NT2/D1 (cell line): ENCODE results near the gene ZDHHC3.

ENCODE experiments used
- DNase-seq: peaks from one replicate; pipeline ENCODE4 v3.0.0-alpha.2; 2011; ENCODE audit warnings: low read depth, low spot score
- H3K27me3 ChIP-seq: 2 replicates; pipeline ENCODE4 v1.6.0; 2011; ENCODE audit warnings: mild to moderate bottlenecking; ENCODE audit not compliant: insufficient read length, insufficient read depth
- H3K36me3 ChIP-seq: 2 replicates; pipeline ENCODE4 v1.6.1; 2011; ENCODE audit warnings: mild to moderate bottlenecking, low read length, mixed read lengths; ENCODE audit not compliant: insufficient read depth, insufficient read length
- H3K4me1 ChIP-seq: 2 replicates; pipeline ENCODE4 v1.5.1; 2011; ENCODE audit not compliant: insufficient read depth, insufficient read length
- H3K4me3 ChIP-seq: 2 replicates; pipeline ENCODE4 v1.5.1; 2011; ENCODE audit warnings: low read depth; ENCODE audit not compliant: insufficient read length
- H3K9ac ChIP-seq: 2 replicates; pipeline ENCODE4 v1.6.0; 2011; ENCODE audit warnings: low read depth; ENCODE audit not compliant: insufficient read length
- H3K9me3 ChIP-seq: 2 replicates; pipeline ENCODE4 v1.5.1; 2011; ENCODE audit warnings: mild to moderate bottlenecking, low read length; ENCODE audit not compliant: insufficient read depth
- SUZ12 ChIP-seq: IDR thresholded peaks from 2 replicates; pipeline ENCODE4 v1.6.1; 2011; ENCODE audit not compliant: insufficient read length, insufficient read depth; ENCODE audit errors: extremely low read depth
- YY1 ChIP-seq: IDR thresholded peaks from 2 replicates; pipeline ENCODE4 v1.6.1; 2011; ENCODE audit not compliant: insufficient read length, insufficient read depth
- ZNF274 ChIP-seq: IDR thresholded peaks from 2 replicates; pipeline ENCODE4 v1.6.1; 2011; ENCODE audit warnings: mild to moderate bottlenecking, low read depth, low read length

ZDHHC3 gene

DNA sequence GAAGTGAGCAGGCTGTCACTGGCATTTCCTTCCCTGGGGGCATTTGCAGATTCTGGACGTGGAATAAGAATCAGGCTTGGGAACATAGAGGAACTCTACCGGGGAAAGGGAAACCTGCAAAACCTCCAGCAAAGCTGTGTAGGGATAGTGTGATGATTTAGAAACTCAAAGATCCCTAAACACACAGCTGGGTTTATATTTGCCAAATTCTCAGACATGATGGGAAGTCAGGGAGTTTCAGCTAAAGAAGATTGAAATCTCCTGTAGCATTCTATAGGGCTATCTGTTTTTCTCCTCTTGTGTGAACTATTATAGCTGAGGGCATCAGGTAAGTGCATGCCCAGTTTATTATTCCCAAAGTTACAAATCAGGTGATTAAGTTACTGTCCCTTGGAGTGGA is 40.9 kb upstream of the ZDHHC3 start:
- H3K27me3 ChIP-seq, result no peaks in the 10 kb centered on the region
- peaks cover 14% of the 10 kb centered on the region for H3K4me1 ChIP-seq
- DNase-seq, result no peak
- no peaks in the 10 kb centered on the region for H3K9me3 ChIP-seq
- peaks cover 45% of the 10 kb centered on the region for H3K36me3 ChIP-seq
- no peak overlapping the region for H3K9ac ChIP-seq
- H3K4me3 ChIP-seq, result no peak overlapping the region
- no peak for TF ChIP-seq ZNF274
- no peak for TF ChIP-seq SUZ12
- TF ChIP-seq YY1, result no peak

DNA sequence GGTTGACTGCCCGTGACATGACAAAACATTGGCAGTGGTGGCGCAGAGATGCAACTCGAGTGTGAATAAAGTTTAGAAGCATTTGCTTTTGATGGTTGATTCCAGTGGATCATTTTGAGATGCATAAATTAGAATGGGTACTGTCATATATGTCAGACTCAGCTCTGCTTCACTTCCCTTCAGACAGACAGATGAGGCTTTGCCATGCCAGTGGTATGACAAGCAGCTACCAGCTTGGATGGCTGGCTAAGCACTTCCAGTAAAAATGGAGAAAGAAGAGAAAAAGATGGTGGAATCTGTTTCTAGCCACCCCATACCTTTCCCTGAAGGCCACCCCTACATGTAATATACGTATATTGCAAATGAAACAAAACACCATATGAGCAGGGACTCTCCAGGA is 36.6 kb upstream of the ZDHHC3 start:
- Histone ChIP-seq H3K9ac (no peak overlapping the region), H3K9me3 (no peaks in the 10 kb centered on the region), H3K36me3 (peaks cover 71% of the 10 kb centered on the region), H3K4me1 (peaks cover 14% of the 10 kb centered on the region), H3K27me3 (no peaks in the 10 kb centered on the region), H3K4me3 (no peak overlapping the region)
- no peak for DNase-seq
- no peak for TF ChIP-seq ZNF274
- TF ChIP-seq YY1, result no peak
- TF ChIP-seq SUZ12, result no peak

DNA sequence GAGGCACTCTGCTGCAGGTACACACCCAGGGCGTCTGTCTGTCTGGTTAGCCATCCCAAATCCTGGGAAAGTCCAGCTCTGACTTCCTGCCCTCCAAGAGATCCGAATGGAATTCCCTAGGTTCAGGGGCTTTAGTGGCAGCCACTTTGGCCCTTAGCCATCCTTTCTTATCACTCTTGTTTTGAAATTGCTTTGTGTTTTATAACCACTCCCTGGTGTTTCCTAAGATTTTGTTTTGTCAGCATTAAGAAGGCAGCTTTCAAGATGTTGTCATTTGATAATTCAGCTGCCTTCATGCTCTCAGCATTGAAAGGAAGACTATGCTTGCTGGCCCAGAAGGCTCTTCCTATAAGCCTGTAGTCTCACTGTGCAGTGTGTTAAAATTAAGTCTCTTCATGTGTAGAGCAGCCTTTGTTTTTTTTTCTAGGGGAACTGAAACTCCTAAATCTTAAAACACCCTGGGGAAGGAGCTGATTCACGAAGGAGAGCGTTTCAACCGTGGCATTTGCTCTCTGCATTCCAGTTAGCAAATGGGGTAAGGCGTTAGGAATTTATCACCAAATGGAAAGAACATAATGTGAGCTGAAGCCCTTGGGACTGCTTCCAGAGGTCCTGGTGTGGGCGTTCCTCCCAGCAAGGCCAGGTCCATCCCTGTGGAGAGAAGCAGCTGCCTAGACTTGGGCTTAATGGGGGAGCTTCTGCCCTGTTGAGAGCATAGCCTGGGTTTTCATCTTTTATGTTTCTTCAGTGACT is 36.0 kb upstream of the ZDHHC3 start:
- Histone ChIP-seq H3K36me3 (peaks cover 77% of the 10 kb centered on the region), H3K4me3 (no peak overlapping the region), H3K9ac (no peak overlapping the region), H3K4me1 (peaks cover 14% of the 10 kb centered on the region), H3K27me3 (no peaks in the 10 kb centered on the region), H3K9me3 (no peaks in the 10 kb centered on the region)
- no peak for TF ChIP-seq YY1
- TF ChIP-seq ZNF274, result no peak
- TF ChIP-seq SUZ12, result no peak
- DNase-seq, result no peak

GRCh38 chr3:45010811-45011333 is 34.9 kb upstream of the ZDHHC3 start:
- Histone ChIP-seq H3K9ac (no peak overlapping the region), H3K36me3 (peaks cover 80% of the 10 kb centered on the region), H3K4me3 (no peak overlapping the region), H3K4me1 (peaks cover 6% of the 10 kb centered on the region), H3K27me3 (no peaks in the 10 kb centered on the region), H3K9me3 (no peaks in the 10 kb centered on the region)
- TF ChIP-seq YY1 (no peak), SUZ12 (no peak), ZNF274 (no peak)
- no peak for DNase-seq

DNA sequence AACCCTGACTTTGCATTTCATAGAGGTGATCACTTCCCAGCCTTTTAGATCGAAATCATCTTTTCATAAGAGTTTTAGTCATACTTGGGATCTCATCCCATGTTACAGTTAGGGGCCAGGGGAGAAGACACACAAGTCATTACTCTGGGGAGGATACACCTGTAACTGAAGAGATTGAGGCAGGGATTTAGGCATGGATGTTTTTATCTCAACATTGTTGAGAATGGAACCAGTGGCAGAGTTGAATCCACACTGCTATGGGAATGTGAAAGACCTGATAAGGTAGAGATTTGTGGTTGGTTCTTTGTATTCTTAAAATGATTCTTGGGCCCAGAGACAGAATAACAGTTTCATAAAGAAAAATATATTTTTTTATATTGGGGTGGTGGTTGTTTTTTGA is 33.9 kb upstream of the ZDHHC3 start:
- no peak for TF ChIP-seq YY1
- no peak for TF ChIP-seq ZNF274
- no peak for TF ChIP-seq SUZ12
- peaks cover 80% of the 10 kb centered on the region for H3K36me3 ChIP-seq
- H3K4me1 ChIP-seq, result no peaks in the 10 kb centered on the region
- no peaks in the 10 kb centered on the region for H3K27me3 ChIP-seq
- H3K9ac ChIP-seq, result no peak overlapping the region
- no peak overlapping the region for H3K4me3 ChIP-seq
- H3K9me3 ChIP-seq, result peaks cover 3% of the 10 kb centered on the region
- no peak for DNase-seq

DNA sequence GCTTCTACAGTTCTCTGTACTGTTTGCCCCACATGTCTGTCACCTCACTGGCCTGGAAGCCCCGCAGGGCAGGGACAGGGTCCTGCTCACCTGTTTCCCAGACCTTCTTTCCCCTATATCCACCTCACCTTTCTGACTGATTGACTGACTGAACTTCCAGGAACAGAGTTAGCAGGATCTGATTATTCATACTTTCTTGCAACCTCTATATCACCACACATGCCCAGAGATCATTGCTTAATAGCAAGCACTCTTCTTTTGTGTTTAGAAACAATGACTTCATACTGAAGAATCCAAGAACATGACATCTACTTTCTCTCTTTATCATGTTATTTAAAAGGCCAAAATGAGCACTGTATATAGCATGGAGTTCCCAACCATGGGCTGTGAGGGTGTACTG is 32.1 kb upstream of the ZDHHC3 start:
- Histone ChIP-seq H3K27me3 (no peaks in the 10 kb centered on the region), H3K4me1 (no peaks in the 10 kb centered on the region), H3K36me3 (peaks cover 75% of the 10 kb centered on the region), H3K4me3 (no peak overlapping the region), H3K9ac (no peak overlapping the region), H3K9me3 (peaks cover 21% of the 10 kb centered on the region)
- TF ChIP-seq YY1 (no peak), ZNF274 (no peak), SUZ12 (no peak)
- no peak for DNase-seq

DNA sequence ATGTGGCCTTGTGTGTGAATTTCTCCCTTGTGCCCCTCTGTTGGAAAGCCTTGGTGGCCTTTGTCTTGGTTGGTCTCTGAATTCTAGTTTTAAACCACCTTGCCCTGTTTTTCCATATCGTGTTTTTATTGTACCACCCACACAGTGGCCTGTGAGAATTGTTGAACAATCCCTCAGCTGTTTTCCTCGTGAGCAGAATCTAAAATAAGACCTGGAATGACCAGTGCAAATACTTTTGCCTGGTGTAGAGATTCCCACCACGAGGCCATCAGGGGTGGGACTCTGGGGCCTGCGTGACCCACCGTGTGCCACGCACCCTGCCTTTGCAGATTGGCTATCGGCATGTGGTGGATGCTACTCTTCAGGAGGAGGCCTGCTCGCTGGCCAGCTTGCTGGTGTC is 31.1 kb upstream of the ZDHHC3 start:
- Histone ChIP-seq H3K36me3 (peaks cover 75% of the 10 kb centered on the region), H3K4me3 (no peak overlapping the region), H3K27me3 (no peaks in the 10 kb centered on the region), H3K9ac (no peak overlapping the region), H3K9me3 (peaks cover 26% of the 10 kb centered on the region), H3K4me1 (no peaks in the 10 kb centered on the region)
- TF ChIP-seq YY1, result no peak
- no peak for TF ChIP-seq ZNF274
- no peak for TF ChIP-seq SUZ12
- no peak for DNase-seq

GRCh38 chr3:45003859-45004258 is 27.9 kb upstream of the ZDHHC3 start:
- Histone ChIP-seq H3K36me3 (peaks cover 86% of the 10 kb centered on the region), H3K9ac (no peak overlapping the region), H3K4me1 (no peaks in the 10 kb centered on the region), H3K27me3 (no peaks in the 10 kb centered on the region), H3K9me3 (peaks cover 26% of the 10 kb centered on the region), H3K4me3 (no peak overlapping the region)
- DNase-seq, result no peak
- TF ChIP-seq ZNF274 (no peak), SUZ12 (no peak), YY1 (no peak)
